ENCODE results near the gene SNTA1. TPM values are rescaled to one million over a fixed set of nuclear protein-coding genes. Genes with fewer than 3 reads are reported as not detected.

SNTA1 gene
- total RNA-seq (2022; extraction: Qiagen RNA extraction; ENCODE audit: low read depth) = 7.9 to 12.8 TPM (median 12.3 TPM) in 5 replicates

GRCh38 chr20:33443512-33444239, at the start of gene SNTA1:
Gene SNTA1, minus strand, starts transcription at chr20:33443763. Its CDS starts 143 bp downstream, at chr20:33443620.

DNA sequence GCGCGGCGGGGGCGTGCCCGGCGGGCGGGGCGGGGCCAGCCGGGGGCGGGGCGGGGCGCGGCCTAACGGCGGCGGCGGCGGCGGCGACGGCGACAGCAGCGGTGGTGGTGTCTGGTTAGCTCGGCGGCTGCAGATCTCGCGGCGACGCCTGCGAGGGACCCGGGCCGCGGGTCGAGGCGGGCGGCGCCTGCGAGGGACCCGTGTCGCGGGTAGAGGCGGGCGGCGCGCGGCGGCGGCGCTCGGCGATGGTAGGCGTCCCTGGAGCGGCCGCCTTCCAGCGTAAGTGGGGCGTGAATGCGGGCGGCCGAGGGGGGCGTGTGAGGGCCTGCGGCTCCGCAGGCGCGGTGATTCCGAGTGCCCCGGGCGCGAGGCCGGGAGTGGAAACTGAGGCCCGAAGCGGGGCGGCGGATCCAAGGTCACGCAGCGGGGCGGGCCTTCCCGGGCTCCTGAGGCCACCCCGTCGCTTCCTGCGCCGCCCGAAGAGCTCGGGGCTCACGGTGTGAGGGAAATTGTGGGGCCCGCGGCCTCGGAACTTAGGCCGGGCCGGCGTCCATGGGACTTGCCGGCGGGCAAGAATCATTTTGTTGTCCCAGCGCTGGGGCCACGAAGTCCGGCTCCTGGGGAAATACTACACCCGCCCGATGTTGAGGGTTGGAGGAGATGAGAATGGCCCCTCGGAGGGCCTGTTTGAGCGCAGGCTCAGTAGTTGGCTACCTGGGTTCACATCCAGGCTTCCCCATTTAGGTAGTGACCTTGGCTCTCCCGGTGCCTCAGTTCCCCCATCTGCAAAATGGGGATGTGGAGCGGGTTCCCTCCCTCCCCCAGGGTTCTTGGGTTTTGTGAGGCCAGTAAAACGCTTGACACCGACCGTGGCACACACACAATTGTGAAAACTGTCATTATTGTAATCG, 46.7 kb upstream of the SNTA1 start, which contains the start of gene CBFA2T2:
TSS of gene CBFA2T2 (plus strand) at position 74 of the 911 bp plus-strand sequence. CDS start at position 246, 172 bp downstream.

GRCh38 chr20:33401184-33401920, 42.2 kb downstream of the SNTA1 start, which contains the start of gene CDK5RAP1:
Gene CDK5RAP1, minus strand, starts transcription at chr20:33401519. Its CDS starts 4,455 bp downstream, at chr20:33397064.

Other genes with a start within 250 kb of the SNTA1 start
- not detected in 5 replicates for gene BPIFA3, start 226.4 kb downstream of the SNTA1 start, total RNA-seq (2022; extraction: Qiagen RNA extraction; ENCODE audit: low read depth)
- gene BPIFA1, start 207.8 kb downstream of the SNTA1 start, total RNA-seq (2022; extraction: Qiagen RNA extraction; ENCODE audit: low read depth) = not detected in 5 replicates
- gene BPIFB1, start 160.5 kb downstream of the SNTA1 start, total RNA-seq (2022; extraction: Qiagen RNA extraction; ENCODE audit: low read depth) = 0.13 to 0.19 TPM in 2 of 5 replicates, not detected in the others
- gene CDK5RAP1, start 42.2 kb downstream of the SNTA1 start, total RNA-seq (2022; extraction: Qiagen RNA extraction; ENCODE audit: low read depth) = 30.8 to 38.5 TPM (median 34.0 TPM) in 5 replicates
- 3.8 to 7.4 TPM (median 6.3 TPM) in 5 replicates for gene CBFA2T2, start 46.3 kb upstream of the SNTA1 start, total RNA-seq (2022; extraction: Qiagen RNA extraction; ENCODE audit: low read depth)
- gene C20orf144, start 218.6 kb upstream of the SNTA1 start, total RNA-seq (2022; extraction: Qiagen RNA extraction; ENCODE audit: low read depth) = 0.07 to 0.13 TPM (median 0.09 TPM) in 4 of 5 replicates, not detected in the other
- gene ACTL10, start 223.2 kb upstream of the SNTA1 start, total RNA-seq (2022; extraction: Qiagen RNA extraction; ENCODE audit: low read depth) = not detected in 5 replicates
- 8.5 to 15.1 TPM (median 14.4 TPM) in 5 replicates for gene NECAB3, start 230.7 kb upstream of the SNTA1 start, total RNA-seq (2022; extraction: Qiagen RNA extraction; ENCODE audit: low read depth)
- 21.9 to 33.6 TPM (median 32.9 TPM) in 5 replicates for gene E2F1, start 242.6 kb upstream of the SNTA1 start, total RNA-seq (2022; extraction: Qiagen RNA extraction; ENCODE audit: low read depth)

Data from A549 treated with RU486 at 1 μM for 4 hours (cell line).